Activated B cell treated with CpG ODN at 0.5 μM for 24 hours (primary cell): ENCODE measurements around the gene CLHC1. TPM values are rescaled to one million over a fixed set of nuclear protein-coding genes. Genes with fewer than 3 reads are reported as not detected.
A peak's percentile ranks its signal among the peaks of the same experiment; 100 is the strongest.

Experiments used
- ATAC-seq: fragments of 200-7000 bp; cut with Tn5 transposase; one replicate; pipeline ENCODE4 v1.10.0; 2021; ENCODE audit warnings: low read depth, mild to moderate bottlenecking, moderate library complexity
- CTCF ChIA-PET: fragments of 350-600 bp; sonication (Branson Sonifier 250); formaldehyde crosslinking; loops from one replicate; lab custom pipeline; 2021; ENCODE audit warnings: antibody characterized with exemption; lab: Charles Lee
- POLR2A ChIA-PET: fragments of 350-600 bp; sonication (Branson Sonifier 250); formaldehyde crosslinking; loops from one replicate; lab custom pipeline; 2021; ENCODE audit warnings: antibody characterized with exemption; lab: Charles Lee
- DNase-seq: peaks from one replicate; pipeline ENCODE4 v3.0.0; 2022
- H3K27ac Mint-ChIP-seq: one replicate; pipeline ENCODE4 v1.8.0; 2020; ENCODE audit warnings: mixed read lengths
- H3K27me3 Mint-ChIP-seq: one replicate; pipeline ENCODE4 v1.8.0; 2021; ENCODE audit warnings: mixed read lengths
- H3K36me3 Mint-ChIP-seq: one replicate; pipeline ENCODE4 v1.8.0; 2021; ENCODE audit warnings: low read depth, mixed read lengths
- H3K4me1 Mint-ChIP-seq: one replicate; pipeline ENCODE4 v1.8.0; 2021; ENCODE audit warnings: mixed read lengths
- H3K4me3 Mint-ChIP-seq: one replicate; pipeline ENCODE4 v1.8.0; 2020; ENCODE audit warnings: mild to moderate bottlenecking, mixed read lengths
- H3K9me3 Mint-ChIP-seq: one replicate; pipeline ENCODE4 v1.8.0; 2020; ENCODE audit warnings: mixed read lengths
- intact Hi-C: fragments of 100-400 bp; cut with micrococcal nuclease; formaldehyde crosslinking; loops from one replicate; pipeline ENCODE4 v1.15.1; 2024
- total RNA-seq: library from RNA; stranded (reverse); gene quantifications from 2 replicates; pipeline ENCODE4 v1.2.3, GENCODE V29; 2022
- TF ChIP-seq, protein P1 (sequence below): fragments of 200-600 bp; IDR thresholded peaks from one replicate; pipeline ENCODE4 v1.8.0; 2022; ENCODE audit warnings: antibody characterized with exemption, mild to moderate bottlenecking

The CLHC1 gene
- total RNA-seq, 1 donor from 2014 or later: 10.5 TPM

DNA sequence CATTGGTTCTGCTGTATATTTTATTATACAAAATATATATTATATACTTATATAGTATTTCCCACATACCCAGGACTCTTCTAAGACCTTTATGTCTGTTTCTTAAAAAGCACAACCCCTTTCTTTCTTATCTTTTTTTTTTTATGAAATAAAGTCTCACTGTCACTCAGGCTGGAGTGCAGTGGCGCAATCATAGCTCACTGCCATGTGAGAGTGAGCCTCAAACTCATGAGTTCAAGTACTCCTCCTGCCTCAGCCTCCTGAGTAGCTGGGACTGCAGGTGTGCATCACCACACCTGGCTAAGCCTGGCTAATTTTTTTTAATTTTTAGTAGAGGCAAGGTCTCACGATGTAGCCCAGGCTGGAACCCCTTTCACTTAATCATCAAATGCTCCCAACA is 72.3 kb downstream of the CLHC1 start:
- Mint-ChIP-seq H3K27me3 (no peaks in the 10 kb centered on the region), H3K36me3 (no peaks in the 10 kb centered on the region), H3K4me1 (peaks cover 23% of the 10 kb centered on the region), H3K9me3 (no peaks in the 10 kb centered on the region), H3K27ac (no peak overlapping the region), H3K4me3 (no peak overlapping the region)
- DNase-seq: no peak
- no peak for ATAC-seq
- ChIA-PET POLR2A (no interaction called here), CTCF (interaction anchor here (0.9 to 3.4 kb wide), 3 partner anchors 8 to 26 kb away, joined by 3 to 13 read pairs (median 3); no protein-coding TSS in a partner anchor)
- intact Hi-C loops: no loop called here
- TF ChIP-seq, protein P1, sequence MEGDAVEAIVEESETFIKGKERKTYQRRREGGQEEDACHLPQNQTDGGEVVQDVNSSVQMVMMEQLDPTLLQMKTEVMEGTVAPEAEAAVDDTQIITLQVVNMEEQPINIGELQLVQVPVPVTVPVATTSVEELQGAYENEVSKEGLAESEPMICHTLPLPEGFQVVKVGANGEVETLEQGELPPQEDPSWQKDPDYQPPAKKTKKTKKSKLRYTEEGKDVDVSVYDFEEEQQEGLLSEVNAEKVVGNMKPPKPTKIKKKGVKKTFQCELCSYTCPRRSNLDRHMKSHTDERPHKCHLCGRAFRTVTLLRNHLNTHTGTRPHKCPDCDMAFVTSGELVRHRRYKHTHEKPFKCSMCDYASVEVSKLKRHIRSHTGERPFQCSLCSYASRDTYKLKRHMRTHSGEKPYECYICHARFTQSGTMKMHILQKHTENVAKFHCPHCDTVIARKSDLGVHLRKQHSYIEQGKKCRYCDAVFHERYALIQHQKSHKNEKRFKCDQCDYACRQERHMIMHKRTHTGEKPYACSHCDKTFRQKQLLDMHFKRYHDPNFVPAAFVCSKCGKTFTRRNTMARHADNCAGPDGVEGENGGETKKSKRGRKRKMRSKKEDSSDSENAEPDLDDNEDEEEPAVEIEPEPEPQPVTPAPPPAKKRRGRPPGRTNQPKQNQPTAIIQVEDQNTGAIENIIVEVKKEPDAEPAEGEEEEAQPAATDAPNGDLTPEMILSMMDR: no peak

DNA sequence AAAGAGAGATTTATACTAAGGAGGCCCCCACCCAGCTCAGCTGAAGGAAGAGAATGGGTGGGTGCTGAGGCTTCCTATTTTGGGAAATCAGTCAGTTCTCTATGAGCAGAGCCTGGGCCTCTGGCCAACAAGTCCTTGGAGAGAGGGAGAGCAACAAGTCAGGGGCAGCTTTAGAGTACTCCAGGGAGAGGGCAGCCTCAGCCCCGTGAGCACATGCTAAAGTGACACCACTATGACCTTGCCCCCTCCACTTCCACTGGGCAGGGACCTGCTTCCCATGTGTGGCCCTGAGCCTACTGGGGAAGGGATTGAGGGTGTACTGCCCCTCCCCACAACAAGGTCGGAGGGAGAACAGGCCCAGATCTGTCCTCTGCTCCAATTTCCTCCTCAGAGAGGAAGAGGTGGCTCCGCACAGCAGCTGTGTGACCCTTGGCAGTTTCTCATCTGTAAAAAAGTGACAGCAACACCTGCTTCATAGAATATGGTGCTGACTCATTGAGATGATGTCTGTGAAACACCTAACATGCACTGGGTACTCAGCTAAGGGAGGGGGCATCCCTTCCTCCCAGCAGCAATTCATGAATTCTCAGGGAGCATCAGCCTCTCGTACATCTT is 72.9 kb downstream of the CLHC1 start:
- TF ChIP-seq, protein P1: no peak
- CTCF ChIA-PET: interaction anchor here (0.9 to 3.4 kb wide), 3 partner anchors 9 to 26 kb away, joined by 3 to 13 read pairs (median 3); no protein-coding TSS in a partner anchor
- Mint-ChIP-seq H3K36me3 (no peaks in the 10 kb centered on the region), H3K4me3 (no peak overlapping the region), H3K9me3 (no peaks in the 10 kb centered on the region), H3K27ac (no peak overlapping the region), H3K27me3 (no peaks in the 10 kb centered on the region), H3K4me1 (peaks cover 28% of the 10 kb centered on the region)
- DNase-seq (no peak), ATAC-seq (peak; percentile 60)
- POLR2A ChIA-PET: no interaction called here
- intact Hi-C loops: no loop called here

- intact Hi-C loops: no loop called here
- ChIA-PET POLR2A (interaction anchor here (1.0 kb wide), 1 partner anchor 108 kb away, joined by 3 read pairs; the partner anchor contains the start of gene RTN4), CTCF (interaction anchor here (3.4 kb wide), 1 partner anchor 10 kb away, joined by 13 read pairs; no protein-coding TSS in a partner anchor)
- Mint-ChIP-seq H3K4me1 (peaks cover 37% of the 10 kb centered on the region), H3K27ac (no peak overlapping the region), H3K4me3 (no peak overlapping the region), H3K27me3 (no peaks in the 10 kb centered on the region), H3K9me3 (no peaks in the 10 kb centered on the region), H3K36me3 (no peaks in the 10 kb centered on the region)
- no peak for ATAC-seq
- TF ChIP-seq, protein P1: no peak
- no peak for DNase-seq
These were observed 73.8 kb downstream of the CLHC1 start for GRCh38 chr2:55158111-55158814.

GRCh38 chr2:55157474-55157884 is 74.6 kb downstream of the CLHC1 start:
- Mint-ChIP-seq H3K27ac (no peak overlapping the region), H3K27me3 (no peaks in the 10 kb centered on the region), H3K36me3 (no peaks in the 10 kb centered on the region), H3K4me1 (peaks cover 45% of the 10 kb centered on the region), H3K9me3 (no peaks in the 10 kb centered on the region), H3K4me3 (no peak overlapping the region)
- intact Hi-C loops: no loop called here
- TF ChIP-seq, protein P1: no peak
- ATAC-seq (no peak), DNase-seq (no peak)
- ChIA-PET CTCF (interaction anchor here (3.4 kb wide), 1 partner anchor 10 kb away, joined by 13 read pairs; no protein-coding TSS in a partner anchor), POLR2A (interaction anchor here (1.0 kb wide), 1 partner anchor 107 kb away, joined by 3 read pairs; the partner anchor contains the start of gene RTN4)

GRCh38 chr2:55156984-55157383 is 75.1 kb downstream of the CLHC1 start:
- no peak overlapping the region for H3K4me3 Mint-ChIP-seq
- H3K36me3 Mint-ChIP-seq: no peaks in the 10 kb centered on the region
- no peak for ATAC-seq
- ChIA-PET POLR2A (interaction anchor here (1.0 kb wide), 1 partner anchor 66 kb away, joined by 3 read pairs; no protein-coding TSS in a partner anchor), CTCF (interaction anchor here (3.4 kb wide), 1 partner anchor 11 kb away, joined by 13 read pairs; no protein-coding TSS in a partner anchor)
- no peak overlapping the region for H3K27ac Mint-ChIP-seq
- H3K9me3 Mint-ChIP-seq: no peaks in the 10 kb centered on the region
- no peaks in the 10 kb centered on the region for H3K27me3 Mint-ChIP-seq
- no peak for DNase-seq
- TF ChIP-seq, protein P1: no peak
- intact Hi-C loops: no loop called here
- peaks cover 50% of the 10 kb centered on the region for H3K4me1 Mint-ChIP-seq
